Endometrium (tissue), 2 donors: ENCODE measurements around the gene PAPSS1.

Experiments
- FAIRE-seq: peaks from 2 replicates; lab custom pipeline; 2012; peaks lifted over from hg19 to GRCh38; lab: Jason Lieb, UNC
- donor health status: control.
- donor health status: control.

The PAPSS1 gene

GRCh38 chr4:107625391-107625902, 94.6 kb downstream of the PAPSS1 start:
- no peak for FAIRE-seq

- FAIRE-seq, result no peak
Measured at GRCh38 chr4:107624024-107624423, 96.0 kb downstream of the PAPSS1 start.

GRCh38 chr4:107622006-107622405, 98.0 kb downstream of the PAPSS1 start:
- FAIRE-seq, result no peak

GRCh38 chr4:107619731-107620130, 100.3 kb downstream of the PAPSS1 start:
- no peak for FAIRE-seq

- FAIRE-seq, result no peak
Measured at GRCh38 chr4:107619066-107619465, 101.0 kb downstream of the PAPSS1 start.

- FAIRE-seq, result no peak
Measured at GRCh38 chr4:107618656-107619055, 101.4 kb downstream of the PAPSS1 start.

GRCh38 chr4:107616838-107617389, 103.1 kb downstream of the PAPSS1 start:
- no peak for FAIRE-seq

GRCh38 chr4:107615809-107616208, 104.2 kb downstream of the PAPSS1 start:
- FAIRE-seq, result no peak

- FAIRE-seq, result peak; percentile 83
Measured at GRCh38 chr4:107603430-107603829, 116.6 kb downstream of the PAPSS1 start.

GRCh38 chr4:107600983-107601382, 119.1 kb downstream of the PAPSS1 start:
- no peak for FAIRE-seq

- peak; percentile 69 for FAIRE-seq
Measured at GRCh38 chr4:107600436-107600835, 119.6 kb downstream of the PAPSS1 start.

GRCh38 chr4:107599841-107600240, 120.2 kb downstream of the PAPSS1 start:
- FAIRE-seq, result no peak

- FAIRE-seq, result no peak
Measured at GRCh38 chr4:107593230-107593629, 126.8 kb downstream of the PAPSS1 start.

- FAIRE-seq, result no peak
Measured at GRCh38 chr4:107592519-107592918, 127.5 kb downstream of the PAPSS1 start.

GRCh38 chr4:107589269-107589668, 130.8 kb downstream of the PAPSS1 start:
- no peak for FAIRE-seq

- no peak for FAIRE-seq
Measured at GRCh38 chr4:107586371-107586770, 133.7 kb downstream of the PAPSS1 start.

- no peak for FAIRE-seq
Measured at GRCh38 chr4:107579099-107579498, 140.9 kb downstream of the PAPSS1 start.

- FAIRE-seq, result no peak
Measured at GRCh38 chr4:107578321-107578720, 141.7 kb downstream of the PAPSS1 start.

GRCh38 chr4:107577743-107578142, 142.3 kb downstream of the PAPSS1 start:
- FAIRE-seq, result no peak

GRCh38 chr4:107575243-107575642, 144.8 kb downstream of the PAPSS1 start:
- no peak for FAIRE-seq

- FAIRE-seq, result no peak
Measured at GRCh38 chr4:107572281-107572680, 147.8 kb downstream of the PAPSS1 start.

GRCh38 chr4:107570952-107571351, 149.1 kb downstream of the PAPSS1 start:
- no peak for FAIRE-seq

- no peak for FAIRE-seq
Measured at GRCh38 chr4:107564326-107564725, 155.7 kb downstream of the PAPSS1 start.
